ENCODE data around the gene PTGER1. TPM values are rescaled to one million over a fixed set of nuclear protein-coding genes. Genes with fewer than 3 reads are reported as not detected.

PTGER1 gene
- total and polyA plus RNA-seq, 2 donors (not counting 3 experiments of a cell fraction or from before 2014, with no cell fraction given), result 0.21 to 0.40 TPM

GRCh38 chr19:14496029-14496833 lies 21.1 kb upstream of the PTGER1 start, which contains the start of gene GIPC1:
TSS of gene GIPC1 (minus strand) at chr19:14496127. CDS start at chr19:14482976, 13,151 bp downstream.
- Histone ChIP-seq H2AFZ (ENCODE audit: low read depth, low read length) (peak within 1 kb of the TSS; percentile 61), H3K9me1 (replicated peaks; ENCODE audit: control insufficient read depth, extremely low read depth, insufficient read depth, low read length) (no peaks in the 10 kb centered on the region), H3K9me3 (replicated peaks; ENCODE audit: control insufficient read depth, insufficient read depth, low read length) (no peaks in the 10 kb centered on the region), H3K4me3 (replicated peaks in 1 of 3; ENCODE audit: insufficient read depth in 1 of 3, low read depth in 1 of 3, low read length in 3 of 3) (peak within 1 kb of the TSS; percentile 50 to 95 (median 68)), H3K36me3 (ENCODE audit: control insufficient read depth in 2 of 2, extremely low read depth in 1 of 2, insufficient read depth in 2 of 2, low read length in 2 of 2) (peaks cover 0 to 5% of the 10 kb centered on the region in 2 experiments), H3K27me3 (ENCODE audit: control insufficient read depth in 2 of 2, insufficient read depth in 2 of 2, low read length in 2 of 2) (no peaks in the 10 kb centered on the region), H3K4me2 (ENCODE audit: insufficient read depth, low read length) (peak within 1 kb of the TSS; percentile 83), H3K9ac (replicated peaks; ENCODE audit: extremely low read depth, insufficient read depth, low read length) (peak within 1 kb of the TSS; percentile 17), H4K20me1 (replicated peaks; ENCODE audit: control insufficient read depth, extremely low read depth, insufficient read depth, low read length) (no peaks in the 10 kb centered on the region), H3K4me1 (ENCODE audit: control insufficient read depth, extremely low read depth, insufficient read depth, low read length) (peaks cover 23% of the 10 kb centered on the region), H3K27ac (ENCODE audit: insufficient read depth, low read depth, low read length) (no peak within 1 kb of the TSS), H3K79me2 (ENCODE audit: control insufficient read depth, insufficient read depth, low read length) (peaks cover 23% of the 10 kb centered on the region)
- TF ChIP-seq POLR2A (IDR thresholded peaks at IDR 0.05; ENCODE audit: low read depth, low read length), result no peak
- TF ChIP-seq MAX (IDR thresholded peaks at IDR 0.05; ENCODE audit: insufficient read depth, insufficient read length), result peak; percentile 87
- peak; percentile 71 for TF ChIP-seq MYC (IDR thresholded peaks at IDR 0.05; ENCODE audit: low read depth, low read length)
- no peak for TF ChIP-seq FOS (IDR thresholded peaks at IDR 0.05; ENCODE audit: borderline replicate concordance, insufficient read depth, low read length)
- peak; percentile 68 for TF ChIP-seq POLR2AphosphoS5 (IDR thresholded peaks at IDR 0.05; ENCODE audit: insufficient read depth, low read depth, low read length)
- TF ChIP-seq GATA2 (IDR thresholded peaks at IDR 0.05; ENCODE audit: insufficient read depth, insufficient read length, low read depth, low read length), result no peak
- no peak for TF ChIP-seq CTCF (IDR thresholded peaks at IDR 0.05; ENCODE audit: extremely low read depth in 1 of 2, insufficient read depth in 1 of 2, low read depth in 1 of 2, low read length in 2 of 2)
- TF ChIP-seq EZH2 (IDR thresholded peaks at IDR 0.05; ENCODE audit: borderline replicate concordance, low read depth, low read length, severe bottlenecking), result no peak
- no peak for TF ChIP-seq JUN (IDR thresholded peaks at IDR 0.05; ENCODE audit: borderline replicate concordance, insufficient read depth, insufficient read length, low read depth)
- dilution Hi-C loops (cut with MboI; ENCODE audit: extremely low pct_ligation_motif_present, low sequenced_read_pairs) (no loop called here), intact Hi-C loops (cut with micrococcal nuclease) (loop anchor here (1.0 kb wide), 1 partner anchor 21 kb away; no protein-coding TSS in a partner anchor)
- CTCF ChIA-PET, result interaction anchor here (0.7 to 2.9 kb wide), 8 partner anchors 9 to 24 kb away, joined by 3 to 13 read pairs (median 4); partner anchors contain the start of gene PTGER1
- FAIRE-seq (peak; percentile 99), DNase-seq (ENCODE audit: low read depth, low spot score) (peak; percentile 99)
- POLR2A ChIA-PET, result interaction anchor here (0.6 to 1.6 kb wide), 2 partner anchors 22 to 36 kb away, joined by 6 to 8 read pairs; partner anchors contain the start of gene DNAJB1
- no TSS peak for BruUV-seq (replicated peaks)
